Uterus (tissue), 4 donors: Measurements from ENCODE around the gene TRIO. TPM values are rescaled to one million over a fixed set of nuclear protein-coding genes. Genes with fewer than 3 reads are reported as not detected.

Experiments used
- DNase-seq, 2 donors: peaks; one replicate each; pipeline ENCODE4 v3.0.0-alpha.2; 2019 to 2020
- H3K27ac ChIP-seq, 2 donors: fragments of 200-600 bp; sonication (generic); 1 replicate in 1 of 2; 2 replicates in 1 of 2; pipeline ENCODE4 v1.5.1; 2016 to 2018
- H3K27me3 ChIP-seq, 2 donors: fragments of 200-600 bp; sonication (generic); one replicate each; pipeline ENCODE4 v1.5.1; 2018 to 2019; ENCODE audit warnings: control low read depth in 1 of 2
- H3K36me3 ChIP-seq, 2 donors: fragments of 200-600 bp; sonication (generic); one replicate each; pipeline ENCODE4 v1.5.1; 2019; ENCODE audit warnings: control low read depth in 1 of 2
- H3K4me1 ChIP-seq, 2 donors: fragments of 200-600 bp; sonication (generic); one replicate each; pipeline ENCODE4 v1.5.1; 2018 to 2019; ENCODE audit warnings: control low read depth in 1 of 2
- H3K4me3 ChIP-seq, 2 donors: fragments of 200-600 bp; sonication (generic); 1 replicate in 1 of 2; 2 replicates in 1 of 2; pipeline ENCODE4 v1.5.1; 2018 to 2019; ENCODE audit warnings: mild to moderate bottlenecking in 1 of 2
- H3K9me3 ChIP-seq, 2 donors: fragments of 200-600 bp; sonication (generic); one replicate each; pipeline ENCODE4 v1.5.1; 2019; ENCODE audit warnings: control low read depth in 1 of 2
- CTCF ChIP-seq, 4 experiments: fragments of 200-600 bp in 2 of 4; fragments of 450-650 bp in 2 of 4; sonication (generic) in 2 of 4; IDR thresholded peaks; one replicate each; pipeline ENCODE4 v1.5.1; 2016 to 2019; ENCODE audit warnings: antibody characterized with exemption in 4 of 4, mild to moderate bottlenecking in 2 of 4, moderate library complexity in 1 of 4
- POLR2A ChIP-seq, 2 donors: fragments of 450-650 bp; IDR thresholded peaks; one replicate each; pipeline ENCODE4 v1.6.1; 2016; ENCODE audit warnings: antibody characterized with exemption in 2 of 2, mild to moderate bottlenecking in 1 of 2, moderate library complexity in 1 of 2
- intact Hi-C: fragments of 100-400 bp; cut with DNase I; formaldehyde crosslinking; loops from one replicate; pipeline ENCODE4 v1.15.1; 2023; ENCODE audit warnings: low total_unique reads
- total RNA-seq, 4 donors: library from RNA; depleted of rRNA in 3 of 4; stranded (reverse); fragments of >200 nt in 3 of 4; gene quantifications; one replicate each; pipeline versions ENCODE4 v1.1.0 to v1.2.4, GENCODE V29; 2014 to 2023
- donor health status: DM: yes; HTN: yes; CAD: no.

Gene TRIO
- total RNA-seq, 4 donors from 2014 or later, result 93.5 to 234 (median 207) TPM

GRCh38 chr5:14240359-14240758 is 97.2 kb downstream of the TRIO start:
- TF ChIP-seq CTCF (IDR thresholded peaks at IDR 0.05) (no peak), POLR2A (IDR thresholded peaks at IDR 0.05) (no peak)
- DNase-seq, result no peak
- no peak overlapping the region for H3K4me3 ChIP-seq
- H3K9me3 ChIP-seq, result no peaks in the 10 kb centered on the region
- H3K4me1 ChIP-seq, result peaks cover 0 to 3% of the 10 kb centered on the region in 2 donors
- intact Hi-C loops, result no loop called here
- H3K27ac ChIP-seq, result no peak overlapping the region
- H3K27me3 ChIP-seq, result no peaks in the 10 kb centered on the region
- H3K36me3 ChIP-seq, result no peaks in the 10 kb centered on the region

- intact Hi-C loops, result no loop called here
- H3K27me3 ChIP-seq, result no peaks in the 10 kb centered on the region
- TF ChIP-seq POLR2A (IDR thresholded peaks at IDR 0.05), result no peak
- TF ChIP-seq CTCF (IDR thresholded peaks at IDR 0.05), result no peak
- H3K27ac ChIP-seq, result no peak overlapping the region
- H3K36me3 ChIP-seq, result no peaks in the 10 kb centered on the region
- no peaks in the 10 kb centered on the region for H3K9me3 ChIP-seq
- H3K4me3 ChIP-seq, result no peak overlapping the region
- peaks cover 0 to 3% of the 10 kb centered on the region in 2 donors for H3K4me1 ChIP-seq
- DNase-seq, result no peak
Observed at GRCh38 chr5:14241141-14241540, 98.0 kb downstream of the TRIO start.

- H3K4me1 ChIP-seq, result peaks cover 0 to 3% of the 10 kb centered on the region in 2 donors
- TF ChIP-seq CTCF (IDR thresholded peaks at IDR 0.05) (no peak), POLR2A (IDR thresholded peaks at IDR 0.05) (no peak)
- no peaks in the 10 kb centered on the region for H3K36me3 ChIP-seq
- no peaks in the 10 kb centered on the region for H3K9me3 ChIP-seq
- no peaks in the 10 kb centered on the region for H3K27me3 ChIP-seq
- H3K4me3 ChIP-seq, result no peak overlapping the region
- no peak for DNase-seq
- intact Hi-C loops, result no loop called here
- H3K27ac ChIP-seq, result no peak overlapping the region
Observed at GRCh38 chr5:14242447-14242846, 99.3 kb downstream of the TRIO start.

- H3K36me3 ChIP-seq, result no peaks in the 10 kb centered on the region
- TF ChIP-seq CTCF (IDR thresholded peaks at IDR 0.05) (no peak), POLR2A (IDR thresholded peaks at IDR 0.05) (no peak)
- intact Hi-C loops, result no loop called here
- no peaks in the 10 kb centered on the region for H3K27me3 ChIP-seq
- peaks cover 0 to 3% of the 10 kb centered on the region in 2 donors for H3K4me1 ChIP-seq
- no peak for DNase-seq
- no peak overlapping the region for H3K4me3 ChIP-seq
- H3K9me3 ChIP-seq, result no peaks in the 10 kb centered on the region
- no peak overlapping the region for H3K27ac ChIP-seq
Observed at GRCh38 chr5:14242871-14243383, 99.8 kb downstream of the TRIO start.

- H3K4me1 ChIP-seq, result peaks cover 0 to 3% of the 10 kb centered on the region in 2 donors
- H3K27ac ChIP-seq, result no peak overlapping the region
- H3K9me3 ChIP-seq, result no peaks in the 10 kb centered on the region
- no peaks in the 10 kb centered on the region for H3K27me3 ChIP-seq
- no peaks in the 10 kb centered on the region for H3K36me3 ChIP-seq
- no peak overlapping the region for H3K4me3 ChIP-seq
- no peak for TF ChIP-seq CTCF (IDR thresholded peaks at IDR 0.05)
- TF ChIP-seq POLR2A (IDR thresholded peaks at IDR 0.05), result no peak
- intact Hi-C loops, result no loop called here
- DNase-seq, result no peak
Observed at GRCh38 chr5:14243766-14244165, 100.6 kb downstream of the TRIO start.
